Glomerular visceral epithelial cell (primary cell): ENCODE data around the gene SLX4IP.

ENCODE experiments used
- DNase-seq: peaks from one replicate; pipeline ENCODE4 v3.0.0-alpha.2; 2016; ENCODE audit errors: extremely low spot score

Gene SLX4IP

DNA sequence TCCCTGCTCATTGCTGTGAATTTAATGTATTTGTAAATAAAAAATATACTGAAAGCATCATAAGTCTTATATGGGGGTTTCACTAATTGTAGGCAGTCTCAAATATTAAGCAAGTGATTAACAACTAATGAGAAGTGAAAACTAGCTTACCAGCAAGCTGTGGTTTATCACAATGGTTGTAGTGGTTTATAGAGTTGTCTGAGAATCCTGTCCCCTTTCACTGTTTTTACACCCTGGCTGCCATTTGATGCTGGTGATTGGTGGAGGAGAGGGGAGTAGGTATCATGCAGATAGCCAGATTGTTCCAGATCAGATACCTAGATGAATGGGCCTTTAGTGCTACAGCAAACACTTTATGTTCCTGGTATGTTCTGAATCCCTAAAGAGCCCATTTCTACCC is 7.1 kb upstream of the SLX4IP start:
- no peak for DNase-seq

DNA sequence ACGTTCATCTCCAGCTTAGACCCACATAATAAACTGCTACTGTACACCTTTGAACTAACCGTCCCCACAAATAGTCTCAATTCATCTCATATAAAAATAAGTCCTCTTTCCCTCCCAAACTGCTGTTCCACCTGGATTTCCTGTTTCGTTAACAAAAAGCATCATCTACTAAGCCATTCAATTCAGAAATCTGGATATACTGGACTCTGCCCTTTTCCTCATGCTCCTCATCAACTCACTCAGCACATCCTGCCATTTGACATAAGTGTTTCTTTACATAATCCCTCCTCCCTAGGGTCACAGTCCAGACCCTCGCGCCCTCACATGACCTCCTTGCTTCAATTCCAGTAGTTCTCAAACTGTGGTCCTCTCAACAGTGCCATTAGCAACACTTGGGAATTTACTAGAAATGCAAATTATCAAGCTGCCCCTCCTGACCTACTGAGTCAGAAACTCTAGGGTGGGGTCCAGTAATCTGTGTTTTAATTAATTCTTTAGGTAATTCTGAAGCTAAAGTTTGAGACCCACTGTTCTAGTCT is 5.6 kb upstream of the SLX4IP start:
- no peak for DNase-seq

DNA sequence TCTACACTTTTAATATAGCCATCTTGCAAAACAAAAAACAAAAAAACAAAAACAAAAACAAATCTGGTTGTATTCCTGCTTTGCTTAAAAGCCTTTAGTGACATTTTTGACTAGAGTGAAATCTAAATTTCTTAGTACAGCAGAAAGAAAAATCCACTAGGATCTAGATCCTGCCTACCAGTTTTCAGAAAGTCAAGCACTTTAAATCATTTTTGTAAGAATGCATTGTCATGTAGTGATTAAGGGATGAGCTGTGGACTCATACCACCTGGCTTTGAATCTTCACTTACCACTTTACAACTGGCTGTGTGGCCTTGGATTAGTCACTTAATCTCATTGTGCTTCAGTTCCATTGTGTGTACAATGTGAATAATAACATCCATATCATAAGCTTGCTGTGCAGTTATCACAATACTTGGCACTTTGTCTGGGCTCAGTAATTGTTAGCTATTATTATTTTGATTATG is 5.1 kb upstream of the SLX4IP start:
- no peak for DNase-seq

DNA sequence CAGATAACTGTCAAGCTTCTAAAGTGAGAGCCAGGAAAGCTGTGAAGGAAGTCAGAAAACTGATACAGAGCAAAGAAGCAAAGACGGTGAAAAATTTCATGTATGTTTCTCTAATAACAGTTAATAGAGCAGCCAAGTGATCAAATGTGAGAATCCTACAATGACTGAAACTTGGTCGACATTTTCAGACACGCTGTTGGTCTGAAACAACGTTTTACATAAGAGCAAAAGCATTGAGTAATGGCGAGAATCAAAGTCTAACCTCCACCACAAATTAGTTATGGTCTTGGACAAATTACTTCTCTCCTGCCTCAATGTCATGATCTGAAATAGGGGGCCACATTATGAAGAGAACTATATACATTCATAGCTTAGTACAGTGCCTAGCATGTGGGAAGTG is 4.4 kb upstream of the SLX4IP start:
- DNase-seq = no peak

DNA sequence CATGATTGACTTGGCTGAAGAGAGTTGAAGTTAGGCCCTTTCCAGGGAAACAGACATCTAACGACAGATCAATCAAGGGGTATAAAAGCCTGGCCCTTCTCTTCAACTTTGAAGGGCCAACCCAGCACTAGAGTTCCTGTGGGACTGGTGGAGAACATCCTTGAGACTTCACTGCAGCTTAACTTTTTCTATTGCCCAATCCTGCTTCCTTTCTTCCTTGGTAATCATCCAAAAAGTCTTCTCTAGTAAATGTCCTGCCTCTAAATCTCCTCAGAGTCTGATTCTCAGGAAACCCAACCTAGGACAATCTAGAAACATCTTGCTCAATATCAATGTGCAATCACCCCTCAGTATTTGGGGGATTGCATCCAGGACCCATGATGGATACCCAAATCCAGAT is 3.0 kb upstream of the SLX4IP start:
- no peak for DNase-seq

DNA sequence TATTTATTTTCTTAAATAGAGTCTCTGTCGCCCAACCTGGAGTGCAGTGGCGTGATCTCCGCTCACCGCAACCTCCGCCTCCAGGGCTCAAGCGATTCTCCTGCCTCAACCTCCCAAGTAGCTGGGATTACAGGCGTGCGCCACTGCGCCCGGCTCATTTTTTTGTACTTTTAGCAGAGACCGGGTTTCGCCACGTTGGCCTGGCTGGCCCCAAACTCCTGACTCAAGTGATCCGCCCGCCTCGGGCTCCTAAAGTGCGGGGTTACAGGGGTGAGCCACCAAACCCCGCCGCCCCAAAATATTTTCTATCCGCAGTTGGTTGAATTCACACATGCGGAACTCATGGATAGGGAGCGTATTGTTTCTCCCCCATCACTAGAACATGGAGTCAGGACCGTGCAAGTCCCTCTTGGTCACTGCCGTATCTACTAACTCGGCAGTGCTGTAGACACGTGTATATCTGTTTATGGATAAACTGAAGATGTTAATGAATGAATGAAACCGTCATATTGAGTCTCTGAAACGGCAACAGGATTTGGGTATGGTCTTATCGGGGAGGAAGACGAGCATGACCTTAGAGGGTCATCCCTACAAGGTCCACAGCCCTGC is 2.0 kb upstream of the SLX4IP start:
- no peak for DNase-seq

DNA sequence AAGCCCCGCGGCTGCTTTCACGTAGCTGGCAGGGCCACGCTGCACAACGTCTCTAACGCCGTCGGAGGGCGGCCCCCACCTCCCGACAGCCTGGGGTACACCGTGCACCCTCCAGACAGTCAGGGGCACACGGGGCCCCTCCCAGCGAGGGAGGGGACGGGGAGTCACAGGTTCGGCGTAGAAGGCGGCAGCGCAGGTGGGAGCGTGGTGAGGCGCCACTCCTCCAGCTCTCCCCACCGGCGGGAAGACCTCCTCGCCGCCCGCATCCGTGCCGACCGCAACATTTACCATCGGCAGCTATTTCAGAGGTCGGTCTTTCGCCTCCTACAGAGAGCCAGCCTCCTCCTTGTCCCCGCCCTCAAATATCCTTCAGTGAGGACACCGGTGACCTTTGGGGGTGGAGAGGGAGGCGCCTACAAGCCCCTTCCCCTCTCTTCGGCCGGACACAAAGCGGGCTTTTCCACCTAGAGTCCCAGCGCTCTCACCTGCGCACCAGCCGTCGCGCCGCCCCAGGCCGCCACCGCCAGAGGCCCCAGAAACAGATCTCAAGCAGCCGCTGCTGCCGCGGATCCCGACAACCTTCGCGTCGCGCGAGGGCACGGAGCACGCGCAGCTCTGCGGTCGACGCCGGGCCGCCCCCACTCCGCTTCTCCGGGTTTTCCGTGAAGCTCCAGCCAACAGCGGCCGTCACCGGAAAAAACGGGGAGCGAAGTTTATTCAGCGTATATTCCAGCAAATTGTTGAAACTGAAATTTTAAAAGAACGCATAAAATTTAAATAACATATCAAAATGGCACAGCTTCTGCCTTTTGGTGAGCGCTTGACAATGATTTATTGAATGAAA is 1.3 kb upstream of the SLX4IP start, which contains the start of gene MKKS:
TSS of gene MKKS (minus strand) at position 600 of the 844 bp plus-strand sequence. CDS start 20,708 bp downstream, outside the sequence.
- peak; percentile 92 for DNase-seq

DNA sequence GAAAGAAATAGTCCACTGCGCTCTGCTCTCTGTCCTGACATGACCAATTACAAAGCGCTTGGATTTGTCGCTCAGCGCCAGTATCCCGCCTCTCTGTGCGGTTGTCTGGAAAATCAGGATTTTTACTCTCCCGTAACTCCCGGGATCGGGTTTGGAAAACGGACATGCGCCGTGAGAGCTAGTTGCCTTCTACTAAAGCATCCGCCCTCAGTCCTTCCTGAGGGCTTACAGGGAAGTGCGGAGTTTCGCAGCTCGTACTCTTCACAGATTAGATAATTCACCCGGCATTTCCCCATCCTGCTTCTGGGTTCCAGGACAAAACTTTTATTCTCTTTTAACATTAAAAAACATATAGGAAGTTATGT is 656 bp upstream of the SLX4IP start:
- peak; percentile 99 for DNase-seq

DNA sequence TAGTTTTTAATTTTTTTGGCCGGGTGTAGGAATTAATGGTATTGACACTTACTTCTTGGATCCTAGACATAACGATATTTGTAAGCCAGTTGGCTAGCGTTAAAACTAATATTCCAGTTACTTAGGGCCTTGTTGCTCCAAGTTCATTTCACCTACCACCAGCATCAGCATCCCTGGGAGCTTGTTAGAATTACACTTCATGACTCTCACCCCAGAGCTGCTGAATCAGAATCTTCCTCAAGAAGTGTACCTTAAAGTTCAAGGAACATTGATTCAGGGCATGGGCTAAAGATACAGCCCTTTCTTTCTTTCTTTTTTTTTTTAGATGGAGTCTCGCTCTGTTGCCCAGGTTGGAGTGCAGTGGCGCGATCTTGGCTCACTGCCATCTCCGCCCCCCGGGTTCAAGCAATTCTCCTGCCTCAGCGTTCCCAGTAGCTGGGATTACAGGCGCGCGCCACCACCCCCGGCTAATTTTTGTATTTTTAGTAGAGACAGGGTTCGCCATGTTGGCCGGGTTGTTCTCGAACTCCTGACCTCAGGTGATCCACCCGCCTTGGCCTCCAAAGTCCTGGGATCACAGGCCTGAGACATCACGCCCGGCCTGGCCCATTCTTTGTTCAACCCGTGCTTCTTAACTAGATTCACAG is 1.1 kb downstream of the SLX4IP start:
- no peak for DNase-seq

DNA sequence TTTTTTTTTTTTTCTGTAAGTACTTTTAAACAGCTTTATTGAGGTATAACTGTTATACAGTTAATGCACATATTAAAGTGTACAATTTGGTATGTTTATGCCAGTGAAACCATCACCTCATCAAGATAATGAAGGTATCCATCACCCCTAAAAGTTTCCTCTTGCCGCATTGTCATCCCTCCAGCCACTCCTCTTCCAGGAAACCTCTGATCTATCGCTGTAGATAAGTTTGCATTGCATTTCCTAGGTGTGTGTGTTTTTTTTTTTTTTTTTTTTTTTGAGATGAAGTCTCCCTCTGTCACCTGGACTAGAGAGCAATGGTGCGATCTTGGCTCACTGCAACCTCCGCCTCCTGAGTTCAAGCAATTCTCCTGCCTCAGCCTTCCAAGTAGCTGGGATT is 3.1 kb downstream of the SLX4IP start:
- DNase-seq = no peak

DNA sequence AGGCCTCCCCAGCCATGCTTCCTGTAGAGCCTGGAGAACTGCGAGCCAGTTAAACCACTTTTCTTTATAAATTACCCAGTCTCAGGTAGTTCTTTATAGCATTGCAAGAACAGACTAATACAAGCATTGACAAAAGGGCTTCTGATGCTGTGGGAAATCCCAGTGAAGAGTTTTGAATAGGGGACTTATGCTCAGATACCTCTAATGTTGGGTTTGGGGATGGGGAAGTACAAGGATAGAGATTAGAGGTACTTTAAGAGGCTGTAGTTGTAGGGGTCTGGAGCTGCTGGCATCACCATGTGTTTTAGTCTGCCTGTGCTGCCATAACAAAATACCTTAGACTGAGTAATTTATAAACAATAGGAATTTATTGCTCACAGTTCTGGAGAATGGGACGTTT is 8.8 kb downstream of the SLX4IP start:
- no peak for DNase-seq

DNA sequence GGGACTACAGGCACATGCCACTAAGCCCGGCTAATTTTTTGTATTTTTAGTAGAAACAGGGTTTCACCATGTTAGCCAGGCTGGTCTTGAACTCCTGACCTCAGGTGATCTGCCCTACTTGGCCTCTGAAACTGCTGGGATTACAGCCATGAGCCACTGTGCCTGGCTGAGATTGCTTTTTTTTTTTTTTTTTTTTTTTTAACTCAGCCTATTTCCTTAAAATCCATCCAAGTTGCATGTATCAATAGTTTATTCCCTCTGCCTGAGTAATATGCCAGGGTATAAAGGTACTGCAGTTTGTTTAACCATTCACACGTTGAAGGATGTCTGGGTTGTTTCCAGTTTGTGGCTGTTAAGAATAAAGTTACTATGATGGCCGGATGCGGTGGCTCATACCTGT is 10.7 kb downstream of the SLX4IP start:
- no peak for DNase-seq

DNA sequence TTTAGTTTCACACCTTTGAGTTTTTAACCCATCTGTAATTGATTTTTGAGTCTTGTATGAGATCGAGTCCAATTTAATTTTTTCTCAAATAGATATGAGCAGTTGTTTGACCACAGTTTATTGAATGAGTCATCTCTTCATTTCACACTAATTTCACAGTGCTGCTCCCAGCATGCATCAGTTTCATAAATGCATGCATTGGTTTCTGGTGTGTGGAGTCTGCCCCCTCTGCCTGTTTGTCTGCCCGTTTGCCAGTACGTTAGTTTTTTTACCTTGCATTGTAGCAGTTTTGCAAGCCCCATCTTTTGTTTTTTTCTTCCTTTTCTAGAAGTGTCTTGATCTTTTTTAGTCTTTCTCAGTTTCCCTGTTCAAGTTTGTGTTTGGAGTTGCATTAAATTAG is 11.9 kb downstream of the SLX4IP start:
- peak; percentile 36 for DNase-seq

DNA sequence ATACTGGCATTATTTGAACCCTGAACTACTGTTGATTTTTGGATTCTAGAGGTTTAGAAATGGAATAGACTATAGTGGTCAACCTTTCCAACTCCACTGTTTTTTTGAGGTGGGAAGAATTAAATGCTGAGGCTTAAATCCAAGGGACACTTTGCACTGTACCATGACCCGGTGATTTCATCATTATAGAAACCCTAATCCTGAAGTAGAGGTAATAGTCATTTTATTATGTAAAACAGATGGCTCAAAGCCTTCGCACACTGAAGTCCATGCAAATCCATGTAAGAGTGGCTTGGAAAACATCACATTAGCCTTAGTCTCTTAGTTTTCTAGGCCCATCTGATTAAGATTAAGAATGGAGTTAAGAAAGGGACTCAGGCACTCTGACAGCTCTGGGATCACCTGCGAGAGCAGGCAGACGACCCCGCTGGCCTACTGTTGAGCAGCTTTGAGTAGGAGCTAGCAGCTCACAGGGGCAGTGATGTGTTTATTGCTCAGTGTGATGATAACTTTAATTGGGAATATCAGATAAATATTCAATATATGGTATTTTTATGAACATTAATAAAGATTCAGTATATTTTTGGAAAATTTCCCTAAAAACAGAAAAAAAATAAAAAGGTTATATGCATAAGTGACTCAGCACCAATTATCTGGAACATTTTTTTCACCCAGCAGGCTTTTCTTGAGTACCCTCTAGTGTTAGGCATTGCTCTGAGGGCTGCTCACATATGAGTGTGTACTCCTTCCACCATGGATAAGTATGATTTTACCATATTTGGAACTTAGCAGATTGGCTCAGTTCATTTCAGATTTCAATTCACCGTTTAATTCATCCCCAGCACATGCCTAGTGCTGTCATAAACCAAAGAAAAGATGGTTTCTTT is 13.4 kb downstream of the SLX4IP start:
- DNase-seq = no peak

DNA sequence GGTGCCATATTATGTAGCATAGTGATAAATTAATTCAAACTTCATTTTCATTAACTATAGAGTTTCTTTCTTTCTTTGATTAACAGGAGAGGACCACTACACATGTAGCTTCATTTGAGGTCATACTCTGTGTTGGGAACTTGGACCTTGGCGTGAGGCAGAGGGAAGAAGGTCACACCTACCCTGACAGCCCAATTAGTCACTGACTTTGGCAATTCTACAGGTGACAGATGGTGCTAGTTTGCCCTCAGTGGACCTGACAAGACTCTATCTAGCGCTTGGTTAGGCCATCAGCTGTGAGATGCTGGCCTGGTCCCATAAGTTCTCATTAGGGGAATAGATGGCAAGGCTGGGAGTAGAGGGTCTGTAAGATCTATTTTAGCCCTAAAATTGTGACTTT is 14.2 kb downstream of the SLX4IP start:
- DNase-seq = no peak

DNA sequence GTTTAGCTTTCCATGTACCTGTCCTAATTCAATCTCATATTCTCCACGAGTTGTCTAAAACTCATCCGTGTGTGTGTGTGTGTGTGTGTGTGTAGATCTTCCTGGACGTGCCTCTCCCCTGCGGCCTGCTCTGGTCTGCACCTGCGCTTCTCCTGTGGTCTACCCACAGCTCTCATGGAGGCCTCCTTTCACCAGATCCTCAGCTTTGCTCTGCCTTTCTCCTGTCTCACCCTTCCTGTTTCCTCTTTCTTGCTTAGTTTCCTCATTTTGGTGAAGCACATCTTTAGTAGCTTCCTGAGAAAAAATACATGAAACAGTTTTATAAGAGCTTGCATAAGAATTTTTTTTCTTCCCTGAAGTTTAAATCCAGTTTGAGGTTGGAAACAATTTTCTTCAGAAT is 18.1 kb downstream of the SLX4IP start:
- DNase-seq = no peak

DNA sequence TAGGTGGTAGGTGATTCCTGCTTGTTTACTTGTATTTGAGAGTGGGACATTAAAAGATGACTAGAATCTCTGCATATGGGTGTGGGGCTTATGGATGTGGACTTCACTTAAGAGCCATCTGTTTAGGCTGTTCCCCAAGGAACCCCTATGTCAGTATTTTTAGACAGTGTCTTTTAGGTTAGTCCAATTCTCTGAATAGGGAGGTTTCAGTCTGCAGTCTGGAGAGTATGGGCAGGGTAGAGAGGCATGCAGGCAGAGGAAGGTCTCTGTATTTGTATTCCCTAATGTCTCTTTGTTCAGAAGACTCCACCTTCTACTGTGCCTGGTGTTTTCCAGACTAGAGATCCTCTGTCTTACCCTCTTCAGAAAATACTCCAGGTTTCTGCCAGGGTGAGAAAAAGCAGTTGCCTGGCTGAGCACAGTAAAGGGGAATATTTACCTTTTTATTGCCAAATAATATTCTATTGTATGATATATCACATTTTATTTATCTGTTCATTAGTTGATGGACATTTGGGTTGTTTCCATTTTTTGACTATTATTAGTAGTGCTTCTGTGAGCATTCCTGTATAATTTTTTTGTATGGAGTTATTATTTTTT is 19.1 kb downstream of the SLX4IP start:
- DNase-seq = no peak

DNA sequence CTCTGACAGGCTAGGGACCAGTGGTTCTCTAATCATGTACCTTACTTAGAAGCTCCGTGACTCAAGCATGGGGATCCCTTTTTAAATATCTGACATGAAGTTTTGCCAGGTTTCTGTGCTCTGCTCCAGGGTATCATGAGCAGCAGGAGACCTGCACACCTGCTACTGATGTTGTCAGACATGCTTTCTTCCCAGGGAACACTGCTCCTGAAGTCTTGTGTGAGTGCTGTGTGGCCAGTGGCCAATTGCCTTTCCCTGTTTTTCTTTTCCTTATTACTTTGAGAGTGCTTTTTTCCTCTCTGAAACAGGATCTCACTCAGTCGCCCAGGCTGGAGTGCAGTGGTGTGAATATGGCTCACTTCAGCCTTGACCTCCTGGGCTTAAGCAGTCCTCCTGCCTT is 26.4 kb downstream of the SLX4IP start:
- no peak for DNase-seq

DNA sequence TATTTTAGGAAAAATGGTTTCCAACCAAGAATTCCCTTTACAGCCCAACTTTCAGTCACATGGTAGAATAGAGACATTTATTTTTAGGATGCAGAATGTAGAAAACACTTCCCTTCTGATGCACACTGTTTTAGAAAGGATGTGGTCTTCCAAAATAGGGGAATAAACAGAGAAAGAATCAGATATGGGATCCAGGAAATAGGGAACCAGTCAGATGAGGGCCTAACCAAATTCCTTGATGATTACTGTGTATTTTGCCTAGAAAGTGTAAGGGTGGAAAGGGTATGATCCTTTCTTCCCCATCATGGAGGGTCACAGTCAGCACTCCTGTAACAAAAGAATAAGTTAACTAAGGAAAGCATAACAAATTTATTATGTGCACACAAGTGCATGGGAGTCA is 27.4 kb downstream of the SLX4IP start:
- no peak for DNase-seq

DNA sequence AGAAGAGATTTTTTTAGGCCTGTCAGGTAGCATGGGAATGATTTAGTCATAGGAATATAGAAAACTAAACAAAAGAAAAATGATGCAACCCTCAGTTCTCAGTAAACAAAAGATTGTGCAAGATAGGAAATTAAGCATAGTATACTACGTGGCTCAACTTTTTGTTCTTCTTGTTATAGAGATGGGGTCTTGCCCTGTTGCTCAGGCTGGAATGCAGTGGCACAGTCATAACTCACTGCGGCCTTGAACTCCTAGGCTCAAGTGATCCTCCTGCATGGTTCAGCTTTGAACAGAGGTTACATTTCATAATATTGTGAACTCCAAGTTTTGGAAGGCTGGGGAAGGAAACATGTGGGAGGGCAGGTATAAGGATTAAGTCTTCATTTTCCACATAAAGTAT is 28.5 kb downstream of the SLX4IP start:
- DNase-seq = no peak

DNA sequence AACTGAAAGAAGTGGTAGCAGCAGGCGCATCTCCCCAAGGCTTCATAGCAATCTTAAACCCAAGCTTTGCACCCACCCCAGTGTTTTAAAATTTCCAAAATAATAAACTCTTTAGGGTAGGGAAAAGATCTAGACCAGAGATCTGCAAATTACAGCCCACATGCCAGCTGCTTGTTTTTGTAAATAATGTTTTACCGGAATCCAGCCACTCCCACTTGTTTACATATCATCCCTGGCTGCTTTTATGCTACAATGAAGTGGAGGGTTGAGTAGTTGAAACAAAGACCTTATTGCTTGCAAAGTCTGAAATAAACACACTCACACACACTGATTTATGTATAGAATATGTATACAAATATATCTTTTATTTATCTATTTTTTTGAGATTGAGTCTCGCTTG is 30.0 kb downstream of the SLX4IP start:
- DNase-seq = no peak
